ENCODE results near the gene AMN. TPM values are rescaled to one million over a fixed set of nuclear protein-coding genes. Genes with fewer than 3 reads are reported as not detected.

AMN gene
- total RNA-seq, 4 donors from 2014 or later: 89.1 to 1,110 (median 806) TPM

- TF ChIP-seq CTCF (IDR thresholded peaks at IDR 0.05): no peak
- TF ChIP-seq POLR2A (IDR thresholded peaks at IDR 0.05): no peak
- Histone ChIP-seq H3K27ac (no peak overlapping the region), H3K4me3 (no peak overlapping the region), H3K36me3 (peaks cover 0 to 22% (median 0%) of the 10 kb centered on the region in 3 donors), H3K4me1 (peaks cover 0 to 9% (median 3%) of the 10 kb centered on the region in 4 donors), H3K27me3 (no peaks in the 10 kb centered on the region), H3K9me3 (no peaks in the 10 kb centered on the region)
- DNase-seq: no peak
Observed at GRCh38 chr14:102885737-102886447, 36.6 kb upstream of the AMN start.

- peaks cover 0 to 10% (median 3%) of the 10 kb centered on the region in 4 donors for H3K4me1 ChIP-seq
- H3K27me3 ChIP-seq: no peaks in the 10 kb centered on the region
- no peak overlapping the region for H3K27ac ChIP-seq
- H3K9me3 ChIP-seq: no peaks in the 10 kb centered on the region
- no peak overlapping the region for H3K4me3 ChIP-seq
- H3K36me3 ChIP-seq: peaks cover 0 to 22% (median 0%) of the 10 kb centered on the region in 3 donors
- DNase-seq: no peak
- TF ChIP-seq POLR2A (IDR thresholded peaks at IDR 0.05) (no peak), CTCF (IDR thresholded peaks at IDR 0.05) (no peak)
Observed at GRCh38 chr14:102888748-102889147, 33.7 kb upstream of the AMN start.

DNA sequence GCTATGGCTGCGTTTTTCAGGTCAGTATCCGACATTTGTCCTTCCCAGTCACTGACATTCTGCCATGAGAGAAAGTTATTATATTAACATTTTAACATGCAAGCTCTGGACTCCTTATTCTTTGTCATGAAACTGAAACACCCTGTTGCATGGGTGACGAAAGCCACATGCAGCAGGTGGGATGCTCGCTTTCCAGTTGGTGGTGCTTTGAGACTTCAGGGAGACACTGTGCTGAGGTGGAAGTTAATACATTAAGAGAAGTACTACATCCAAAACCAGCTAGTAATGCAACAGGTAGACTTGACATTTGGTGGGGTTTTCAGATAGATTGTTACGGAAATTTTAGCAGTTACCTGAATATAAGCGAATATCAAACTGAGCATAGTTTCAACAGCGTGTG lies 32.8 kb upstream of the AMN start:
- no peak overlapping the region for H3K4me3 ChIP-seq
- H3K27me3 ChIP-seq: no peaks in the 10 kb centered on the region
- H3K36me3 ChIP-seq: peaks cover 0 to 27% (median 0%) of the 10 kb centered on the region in 3 donors
- H3K4me1 ChIP-seq: peaks cover 0 to 16% (median 3%) of the 10 kb centered on the region in 4 donors
- H3K9me3 ChIP-seq: no peaks in the 10 kb centered on the region
- no peak overlapping the region for H3K27ac ChIP-seq
- TF ChIP-seq CTCF (IDR thresholded peaks at IDR 0.05) (no peak), POLR2A (IDR thresholded peaks at IDR 0.05) (no peak)
- no peak for DNase-seq

- H3K27me3 ChIP-seq: no peaks in the 10 kb centered on the region
- no peak overlapping the region for H3K27ac ChIP-seq
- peak in 1 of 3 donors; percentile 44 for DNase-seq
- peaks cover 0 to 16% (median 3%) of the 10 kb centered on the region in 4 donors for H3K4me1 ChIP-seq
- H3K36me3 ChIP-seq: peaks cover 0 to 35% (median 0%) of the 10 kb centered on the region in 3 donors
- TF ChIP-seq CTCF (IDR thresholded peaks at IDR 0.05): no peak
- TF ChIP-seq POLR2A (IDR thresholded peaks at IDR 0.05): no peak
- H3K4me3 ChIP-seq: no peak overlapping the region
- no peaks in the 10 kb centered on the region for H3K9me3 ChIP-seq
Observed at GRCh38 chr14:102891111-102891510, 31.4 kb upstream of the AMN start.

DNA sequence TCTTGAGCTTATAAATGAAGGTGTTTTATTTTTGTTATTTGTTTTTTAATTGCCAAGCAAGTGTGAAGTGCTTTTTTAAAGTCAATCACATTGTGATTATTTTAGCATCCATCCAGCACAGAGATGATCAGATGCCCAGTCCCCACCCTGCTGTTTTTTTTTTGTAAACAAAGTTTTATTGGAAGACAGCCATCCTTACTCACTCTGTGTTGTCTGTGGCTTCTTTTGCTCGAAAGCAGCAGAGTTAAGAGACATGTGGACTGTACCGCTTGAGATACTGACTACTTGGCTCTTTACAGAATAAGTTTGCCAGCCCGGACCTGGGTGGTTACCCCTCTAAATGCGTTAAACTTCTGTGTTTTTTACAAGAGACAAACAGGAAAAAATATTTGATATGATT lies 30.9 kb upstream of the AMN start:
- no peak for TF ChIP-seq POLR2A (IDR thresholded peaks at IDR 0.05)
- no peak for TF ChIP-seq CTCF (IDR thresholded peaks at IDR 0.05)
- Histone ChIP-seq H3K36me3 (peaks cover 0 to 33% (median 0%) of the 10 kb centered on the region in 3 donors), H3K27me3 (no peaks in the 10 kb centered on the region), H3K27ac (no peak overlapping the region), H3K4me1 (peaks cover 0 to 16% (median 2%) of the 10 kb centered on the region in 4 donors), H3K9me3 (no peaks in the 10 kb centered on the region), H3K4me3 (no peak overlapping the region)
- no peak for DNase-seq

Measured in Peyer's patch (tissue), 4 donors.